ENCODE results near the gene MYOM3.

The MYOM3 gene

GRCh38 chr1:24074196-24074595 lies 37.7 kb downstream of the MYOM3 start:
- no peak overlapping the region for H3K27ac ChIP-seq
- TF ChIP-seq CTCF (IDR thresholded peaks at IDR 0.05) (no peak), ZFX (IDR thresholded peaks at IDR 0.05; ENCODE audit: borderline replicate concordance) (no peak)

GRCh38 chr1:24071941-24072340 lies 40.0 kb downstream of the MYOM3 start:
- no peak overlapping the region for H3K27ac ChIP-seq
- TF ChIP-seq ZFX (IDR thresholded peaks at IDR 0.05; ENCODE audit: borderline replicate concordance) (no peak), CTCF (IDR thresholded peaks at IDR 0.05) (no peak)

GRCh38 chr1:24070821-24071393 lies 41.0 kb downstream of the MYOM3 start:
- peak; percentile 93 for TF ChIP-seq CTCF (IDR thresholded peaks at IDR 0.05)
- TF ChIP-seq ZFX (IDR thresholded peaks at IDR 0.05; ENCODE audit: borderline replicate concordance) = no peak
- no peak overlapping the region for H3K27ac ChIP-seq

- TF ChIP-seq CTCF (IDR thresholded peaks at IDR 0.05) (no peak), ZFX (IDR thresholded peaks at IDR 0.05; ENCODE audit: borderline replicate concordance) (no peak)
- no peak overlapping the region for H3K27ac ChIP-seq
Measured at GRCh38 chr1:24069817-24070216, 42.1 kb downstream of the MYOM3 start.

GRCh38 chr1:24067978-24068377 lies 44.0 kb downstream of the MYOM3 start:
- no peak overlapping the region for H3K27ac ChIP-seq
- TF ChIP-seq CTCF (IDR thresholded peaks at IDR 0.05) (no peak), ZFX (IDR thresholded peaks at IDR 0.05; ENCODE audit: borderline replicate concordance) (no peak)

- TF ChIP-seq CTCF (IDR thresholded peaks at IDR 0.05) = no peak
- no peak for TF ChIP-seq ZFX (IDR thresholded peaks at IDR 0.05; ENCODE audit: borderline replicate concordance)
- no peak overlapping the region for H3K27ac ChIP-seq
Measured at GRCh38 chr1:24065304-24065703, 46.6 kb downstream of the MYOM3 start.

GRCh38 chr1:24062221-24062620 lies 49.7 kb downstream of the MYOM3 start:
- TF ChIP-seq ZFX (IDR thresholded peaks at IDR 0.05; ENCODE audit: borderline replicate concordance) (no peak), CTCF (IDR thresholded peaks at IDR 0.05) (no peak)
- no peak overlapping the region for H3K27ac ChIP-seq
